Liver (tissue), 3 donors: ENCODE data around the gene ZNF546.

Experiments
- CTCF ChIP-seq: fragments of 150-350 bp; IDR thresholded peaks from 2 replicates; pipeline ENCODE4 v1.5.1; 2017; ENCODE audit warnings: improper control_type of control experiment, low read depth, low read length; ENCODE audit not compliant: missing input control
- EGR1 ChIP-seq, 2 donors: IDR thresholded peaks; 2 replicates each; pipeline ENCODE4 v1.6.1; 2016 to 2018; ENCODE audit warnings: antibody characterized with exemption in 2 of 2, low read depth in 2 of 2
- SP1 ChIP-seq: IDR thresholded peaks from 2 replicates; pipeline ENCODE4 v1.6.1; 2018; ENCODE audit warnings: antibody characterized with exemption, mild to moderate bottlenecking
- donor health status: healthy.
- donor health status: healthy.

- TF ChIP-seq CTCF (no peak), EGR1 (IDR thresholded peaks at IDR 0.05; ENCODE audit: low read depth in 2 of 2) (no peak), SP1 (no peak)
Measured at GRCh38 chr19:39974377-39975155, 22.3 kb upstream of the ZNF546 start.
